Urinary bladder (tissue), 4 donors: ENCODE results near the gene NUP214. TPM values are rescaled to one million over a fixed set of nuclear protein-coding genes. Genes with fewer than 3 reads are reported as not detected.
A peak's percentile ranks its signal among the peaks of the same experiment; 100 is the strongest.
"Not testable (repeated sequence)": the region's sequence is repeated elsewhere in the genome, so short reads cannot be mapped to it uniquely, and the experiment has no call there.

Experiments used
- DNase-seq: peaks from one replicate; pipeline ENCODE4 v3.0.0-alpha.2; 2015; ENCODE audit errors: extremely low spot score
- H3K27ac ChIP-seq: one replicate; pipeline ENCODE4 v1.5.1; 2013; ENCODE audit warnings: low read depth, mild to moderate bottlenecking, moderate library complexity
- H3K36me3 ChIP-seq: one replicate; pipeline ENCODE4 v1.6.1; 2013; ENCODE audit warnings: mild to moderate bottlenecking, moderate library complexity; ENCODE audit not compliant: insufficient read depth
- H3K4me1 ChIP-seq: one replicate; pipeline ENCODE4 v1.6.1; 2013; ENCODE audit warnings: mild to moderate bottlenecking, moderate library complexity; ENCODE audit not compliant: insufficient read depth
- H3K4me3 ChIP-seq: one replicate; pipeline ENCODE4 v1.5.1; 2013; ENCODE audit warnings: low read depth, low read length
- WGBS: extraction: QIAGEN DNeasy Blood & Tissue Kit; methylation state at CpG from one replicate; pipeline ENCODE4 v1.1.7; 2013; 5-methylcytosine and 5-hydroxymethylcytosine counted together
- polyA plus RNA-seq: library from polyadenylated mRNA; stranded (reverse); fragments of 200-250 nt; gene quantifications from one replicate; pipeline ENCODE4 v1.2.3, GENCODE V29; 2013
- total RNA-seq: library from RNA; depleted of rRNA; stranded (reverse); fragments of >200 nt; gene quantifications from one replicate; pipeline ENCODE4 v1.2.3, GENCODE V29; 2014
- donor health status: healthy with polysubstance abuse.
- donor health status: healthy.

Gene NUP214
- total and polyA plus RNA-seq, 2 donors: 18.2 to 23.5 TPM

- WGBS: 95% methylated on average over 8 of the region's 8 CpGs
- Histone ChIP-seq H3K27ac (no peak overlapping the region), H3K4me1 (no peaks in the 10 kb centered on the region), H3K36me3 (no peaks in the 10 kb centered on the region), H3K4me3 (no peak overlapping the region)
- no peak for DNase-seq
Measured at GRCh38 chr9:131236161-131236560, 110.8 kb downstream of the NUP214 start.

DNA sequence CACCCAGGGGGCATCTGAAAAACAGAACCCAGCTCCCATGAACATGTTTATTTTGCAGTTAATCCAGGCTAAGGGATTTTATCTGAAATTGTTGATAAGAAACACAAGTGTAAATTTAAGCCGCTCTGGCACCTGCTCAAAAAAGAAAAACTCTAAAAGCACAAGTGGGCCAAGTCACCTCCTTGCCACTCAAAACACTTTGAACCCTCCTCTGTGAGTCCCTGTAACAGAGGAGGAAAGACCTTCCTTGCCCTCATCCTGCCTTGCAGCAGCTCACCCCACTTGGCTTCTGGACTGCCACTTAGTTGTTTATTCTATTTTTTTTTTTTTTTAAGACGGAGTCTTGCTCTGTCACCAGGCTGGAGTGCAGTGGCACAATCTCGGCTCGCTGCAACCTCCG lies 111.4 kb downstream of the NUP214 start:
- Histone ChIP-seq H3K27ac (no peak overlapping the region), H3K4me1 (no peaks in the 10 kb centered on the region), H3K4me3 (no peak overlapping the region), H3K36me3 (no peaks in the 10 kb centered on the region)
- 77% methylated on average over 5 of the region's 5 CpGs for WGBS
- no peak for DNase-seq

- DNase-seq: no peak
- Histone ChIP-seq H3K4me3 (no peak overlapping the region), H3K27ac (no peak overlapping the region)
Measured at GRCh38 chr9:131237291-131237690, 111.9 kb downstream of the NUP214 start.

DNA sequence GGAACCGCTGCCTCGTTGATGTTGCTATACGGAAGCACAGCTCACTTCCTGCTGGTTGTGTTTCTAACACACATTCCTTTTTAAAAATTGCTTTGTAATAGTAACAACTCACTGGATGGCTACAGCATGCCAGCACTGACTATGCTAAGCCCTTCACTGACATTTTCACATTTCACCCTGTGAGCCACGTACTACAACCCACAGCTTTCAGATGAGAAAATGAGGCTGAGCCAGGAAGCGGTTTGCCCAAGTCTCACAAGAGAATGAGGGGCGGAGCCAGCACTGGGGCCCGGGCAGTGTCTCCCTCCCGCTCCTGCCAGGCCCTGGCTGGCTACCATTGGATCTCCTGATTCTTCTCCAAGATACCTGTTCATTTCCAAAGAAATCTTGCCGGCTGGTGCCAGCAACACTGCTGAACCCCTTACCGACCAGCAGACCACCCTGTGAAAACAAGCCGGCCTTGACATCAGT lies 112.6 kb downstream of the NUP214 start:
- WGBS: 24% methylated on average over 11 of the region's 11 CpGs

More at GRCh38 chr9:131237291-131237690, 111.9 kb downstream of the NUP214 start:
- Histone ChIP-seq H3K36me3 (no peaks in the 10 kb centered on the region), H3K4me1 (no peaks in the 10 kb centered on the region)
- WGBS: 50% methylated on average over 7 of the region's 7 CpGs

DNA sequence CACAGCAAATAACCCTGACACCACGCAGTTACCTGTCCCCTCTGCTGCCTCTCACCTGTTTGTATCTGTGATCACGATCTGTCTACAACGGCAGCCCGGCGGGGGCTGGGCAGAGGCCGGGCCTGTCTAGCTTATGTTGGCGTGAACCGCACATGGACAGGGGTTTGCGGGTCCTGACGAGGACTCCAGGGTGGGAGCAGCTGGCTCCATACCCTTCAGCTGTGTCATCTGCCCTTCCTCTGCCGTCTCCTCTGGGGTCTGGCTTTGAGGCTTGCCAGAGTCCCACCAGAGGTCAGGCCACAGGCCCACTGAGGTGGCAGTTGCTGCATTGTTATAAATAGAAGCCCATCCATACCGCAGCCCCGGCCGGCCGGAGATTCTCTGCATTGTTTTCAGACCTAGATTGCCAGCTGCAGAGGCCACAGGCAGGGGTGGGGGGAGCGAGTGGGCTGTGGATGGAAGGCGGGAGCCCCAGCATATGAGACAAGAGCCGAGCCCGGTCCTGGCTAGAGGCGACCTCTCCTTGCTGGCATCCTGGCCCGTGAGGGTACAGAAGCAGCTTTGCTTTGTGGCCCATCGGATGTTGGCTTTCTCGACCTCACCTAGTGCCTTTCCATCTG lies 113.1 kb downstream of the NUP214 start:
- Histone ChIP-seq H3K4me3 (no peak overlapping the region), H3K4me1 (no peaks in the 10 kb centered on the region), H3K36me3 (no peaks in the 10 kb centered on the region), H3K27ac (no peak overlapping the region)
- WGBS: 23% methylated on average over 23 of the region's 23 CpGs
- DNase-seq: no peak

More for the DNA sequence above, 112.6 kb downstream of the NUP214 start:
- H3K4me3 ChIP-seq: no peak overlapping the region
- H3K36me3 ChIP-seq: no peaks in the 10 kb centered on the region
- no peak overlapping the region for H3K27ac ChIP-seq
- H3K4me1 ChIP-seq: no peaks in the 10 kb centered on the region
- no peak for DNase-seq

- no peak for DNase-seq
- no peak overlapping the region for H3K27ac ChIP-seq
- no peaks in the 10 kb centered on the region for H3K4me1 ChIP-seq
- H3K4me3 ChIP-seq: no peak overlapping the region
- 84% methylated on average over 23 of the region's 23 CpGs for WGBS
- no peaks in the 10 kb centered on the region for H3K36me3 ChIP-seq
Measured at GRCh38 chr9:131239161-131239975, 114.0 kb downstream of the NUP214 start.

DNA sequence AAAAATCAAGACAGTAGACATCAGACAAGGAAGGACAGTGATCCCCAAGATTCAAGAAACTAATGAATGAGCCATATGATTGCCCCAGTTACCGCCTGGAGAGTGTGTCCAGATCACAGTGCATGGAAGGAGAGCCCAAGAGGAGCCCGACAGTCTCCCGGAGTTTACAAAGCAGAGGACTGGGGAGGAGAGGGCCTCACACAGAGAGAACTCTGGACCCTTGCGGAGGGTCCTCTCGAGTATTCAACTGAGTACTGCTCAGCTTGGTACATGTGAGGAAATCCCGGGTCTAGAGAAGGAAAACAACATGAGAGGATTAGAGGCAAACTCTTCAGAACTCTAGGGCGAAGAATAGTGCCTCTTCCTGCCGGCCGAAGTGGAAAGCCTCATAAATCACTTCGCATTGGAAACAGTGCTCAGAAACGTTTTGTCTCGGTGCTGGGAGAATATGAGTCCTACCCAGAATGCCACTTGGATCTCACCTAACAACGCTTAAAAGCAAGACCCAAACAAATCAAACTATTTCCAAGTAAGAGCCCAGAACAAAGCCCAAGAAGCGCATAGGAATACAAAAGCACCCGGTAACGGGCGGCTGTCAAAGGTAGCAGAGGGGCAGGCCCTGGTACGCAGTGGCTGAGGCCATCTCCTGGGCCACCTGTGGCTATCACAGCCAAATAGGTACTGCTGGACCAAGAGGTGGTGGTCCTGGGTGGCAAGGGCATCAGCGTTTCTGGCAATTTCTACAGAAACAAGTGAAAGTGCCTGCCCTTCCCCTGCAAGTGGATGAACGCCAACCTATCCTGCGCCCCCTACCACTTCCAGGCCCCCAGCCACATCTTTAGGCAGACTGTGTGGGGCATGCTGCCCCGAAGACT lies 114.9 kb downstream of the NUP214 start:
- Histone ChIP-seq H3K36me3 (no peaks in the 10 kb centered on the region), H3K4me1 (no peaks in the 10 kb centered on the region), H3K27ac (no peak overlapping the region), H3K4me3 (no peak overlapping the region)
- no peak for DNase-seq
- 66% methylated on average over 22 of the region's 22 CpGs for WGBS

GRCh38 chr9:131244331-131244730 lies 118.9 kb downstream of the NUP214 start:
- H3K4me3 ChIP-seq, H3K4me1 ChIP-seq, DNase-seq, H3K36me3 ChIP-seq, H3K27ac ChIP-seq: not testable (repeated sequence)
- 92% methylated on average over 5 of the region's 5 CpGs for whole genome bisulfite sequencing

GRCh38 chr9:131246618-131247017 lies 121.2 kb downstream of the NUP214 start:
- Histone ChIP-seq H3K36me3 (no peaks in the 10 kb centered on the region), H3K4me1 (no peaks in the 10 kb centered on the region), H3K27ac (no peak overlapping the region), H3K4me3 (no peak overlapping the region)
- DNase-seq: no peak
- 77% methylated on average over 4 of the region's 4 CpGs for WGBS

GRCh38 chr9:131252120-131252519 lies 126.7 kb downstream of the NUP214 start:
- no peak overlapping the region for H3K4me3 ChIP-seq
- no peak overlapping the region for H3K27ac ChIP-seq
- no peak for DNase-seq
- H3K4me1 ChIP-seq: no peaks in the 10 kb centered on the region
- H3K36me3 ChIP-seq: no peaks in the 10 kb centered on the region
- WGBS: 91% methylated on average over 23 of the region's 23 CpGs

DNA sequence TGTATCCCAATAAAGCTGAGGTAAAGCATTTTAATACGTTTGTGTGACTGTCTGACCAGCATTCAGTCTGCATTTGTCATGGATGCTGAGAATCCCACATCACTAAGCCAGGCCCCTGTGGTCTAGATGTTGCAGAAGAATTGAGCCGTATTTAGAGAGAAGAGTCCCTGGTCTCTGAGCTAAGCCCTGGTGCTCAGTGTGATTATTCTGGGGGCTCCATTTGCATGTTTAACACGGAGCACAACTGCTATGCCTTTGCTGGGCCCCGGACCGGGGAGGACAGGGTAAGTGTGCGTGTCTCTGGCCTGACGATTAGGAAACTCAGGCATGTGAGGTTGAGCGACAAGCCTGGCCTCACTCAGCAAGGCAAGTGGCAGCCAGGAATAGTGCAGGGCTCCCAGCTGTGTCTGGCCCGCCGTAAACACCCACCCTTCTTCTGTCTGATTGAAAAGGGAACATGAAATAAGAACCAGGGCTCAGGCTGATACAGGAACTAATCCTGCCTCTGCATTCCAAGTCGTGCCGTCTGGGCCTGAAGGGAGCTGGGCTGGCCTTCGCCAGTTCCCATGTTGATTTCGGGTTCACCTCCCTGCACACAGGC lies 128.6 kb downstream of the NUP214 start:
- DNase-seq: no peak
- Histone ChIP-seq H3K36me3 (no peaks in the 10 kb centered on the region), H3K27ac (no peak overlapping the region), H3K4me3 (no peak overlapping the region), H3K4me1 (no peaks in the 10 kb centered on the region)
- 68% methylated on average over 14 of the region's 14 CpGs for WGBS

DNA sequence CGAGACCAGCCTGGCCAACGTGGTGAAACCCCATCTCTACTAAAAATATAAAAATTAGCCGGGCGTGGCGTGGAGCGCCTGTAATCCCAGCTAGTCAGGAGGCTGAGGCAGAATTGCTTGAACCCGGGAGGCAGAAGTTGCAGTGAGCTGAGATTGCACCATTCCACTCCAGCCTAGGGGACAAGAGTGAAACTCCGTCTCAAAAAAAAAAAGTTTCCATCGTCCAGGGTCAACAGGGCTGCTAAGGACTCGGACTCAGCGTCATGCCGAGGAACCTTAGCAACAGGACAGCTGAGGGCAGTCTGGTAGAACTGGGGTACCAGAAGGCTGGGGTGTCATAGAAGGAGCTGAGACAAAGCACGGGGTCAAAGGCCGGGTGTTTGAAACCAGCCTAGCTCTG lies 129.2 kb downstream of the NUP214 start:
- WGBS: 92% methylated on average over 14 of the region's 14 CpGs
- no peaks in the 10 kb centered on the region for H3K36me3 ChIP-seq
- DNase-seq: no peak
- H3K4me1 ChIP-seq: no peaks in the 10 kb centered on the region
- H3K4me3 ChIP-seq: no peak overlapping the region
- no peak overlapping the region for H3K27ac ChIP-seq

DNA sequence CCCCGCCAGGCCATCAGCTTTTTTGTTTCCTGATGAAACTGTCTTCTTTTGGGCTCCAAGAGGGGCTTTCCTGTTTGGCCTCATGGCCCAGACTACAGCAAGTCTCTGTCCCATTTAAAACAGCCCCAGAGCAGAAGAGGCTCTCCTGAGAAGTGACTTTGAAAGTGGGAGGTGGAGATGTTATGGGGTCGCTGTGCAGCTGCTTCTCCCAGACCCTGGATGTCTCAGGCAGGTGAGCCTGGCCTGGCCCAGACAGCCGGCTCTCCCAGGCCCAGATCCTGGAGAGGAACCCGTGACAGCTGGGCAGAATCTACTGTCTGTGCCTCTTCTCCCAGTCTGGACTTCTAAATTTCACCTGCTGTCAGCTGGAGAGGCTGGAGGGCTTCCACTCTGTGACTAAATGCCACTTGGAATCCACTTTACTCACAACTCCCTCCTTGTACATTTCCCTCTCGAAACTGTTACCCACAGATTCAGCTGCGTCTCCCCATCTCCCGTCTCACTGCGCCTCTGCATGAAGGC lies 130.4 kb downstream of the NUP214 start:
- H3K4me3 ChIP-seq: no peak overlapping the region
- WGBS: 69% methylated on average over 8 of the region's 8 CpGs

More for the DNA sequence above, 130.4 kb downstream of the NUP214 start:
- Histone ChIP-seq H3K36me3 (no peaks in the 10 kb centered on the region), H3K4me1 (no peaks in the 10 kb centered on the region), H3K27ac (peak overlapping the region; percentile 75)
- DNase-seq: no peak
